SK-N-MC (cell line): ENCODE measurements around the gene VAMP7.

Experiments
- DNase-seq: peaks from one replicate; pipeline ENCODE4 v3.0.0-alpha.2; 2011; ENCODE audit warnings: low read depth, low spot score
- H3K27ac ChIP-seq: fragments of 200-600 bp; sonication (generic); 2 replicates; pipeline ENCODE4 v1.5.1; 2016; ENCODE audit warnings: mixed run types
- H3K36me3 ChIP-seq: fragments of 200-600 bp; sonication (generic); 2 replicates; pipeline ENCODE4 v1.6.1; 2017; ENCODE audit warnings: antibody characterized with exemption, low read length, mixed read lengths; ENCODE audit not compliant: insufficient read depth
- H3K4me3 ChIP-seq: fragments of 200-600 bp; sonication (generic); 2 replicates; pipeline ENCODE4 v1.5.1; 2016
- H3K9ac ChIP-seq: fragments of 200-600 bp; sonication (generic); 2 replicates; pipeline ENCODE4 v1.8.0; 2017; ENCODE audit warnings: mixed run types, mixed read lengths; ENCODE audit not compliant: insufficient read length
- H3K9me3 ChIP-seq: fragments of 200-600 bp; sonication (generic); 2 replicates; pipeline ENCODE4 v1.6.1; 2017; ENCODE audit warnings: low read depth, mild to moderate bottlenecking, antibody characterized with exemption, low read length, moderate library complexity, mixed read lengths
- EZH2 ChIP-seq: fragments of 200-600 bp; sonication (generic); IDR thresholded peaks from one replicate; pipeline ENCODE4 v1.6.1; 2017; ENCODE audit warnings: antibody characterized with exemption
- FOXP2 ChIP-seq: optimal IDR thresholded peaks from 2 replicates; pipeline ENCODE3; 2011; ENCODE audit warnings: mild to moderate bottlenecking, moderate library complexity; ENCODE audit not compliant: insufficient read depth; ENCODE audit errors: extremely low read length, control extremely low read depth
- POLR2AphosphoS5 ChIP-seq: IDR thresholded peaks from 2 replicates; pipeline ENCODE4 v1.6.1; 2012; ENCODE audit warnings: mild to moderate bottlenecking, low read depth, low read length, borderline replicate concordance

The VAMP7 gene

GRCh38 chrX:155873188-155873587 is 8.0 kb upstream of the VAMP7 start:
- DNase-seq: no peak
- TF ChIP-seq POLR2AphosphoS5 (no peak), FOXP2 (no peak), EZH2 (no peak)
- Histone ChIP-seq H3K9me3 (no peaks in the 10 kb centered on the region), H3K4me3 (no peak overlapping the region), H3K36me3 (no peaks in the 10 kb centered on the region), H3K27ac (no peak overlapping the region), H3K9ac (no peak overlapping the region)

DNA sequence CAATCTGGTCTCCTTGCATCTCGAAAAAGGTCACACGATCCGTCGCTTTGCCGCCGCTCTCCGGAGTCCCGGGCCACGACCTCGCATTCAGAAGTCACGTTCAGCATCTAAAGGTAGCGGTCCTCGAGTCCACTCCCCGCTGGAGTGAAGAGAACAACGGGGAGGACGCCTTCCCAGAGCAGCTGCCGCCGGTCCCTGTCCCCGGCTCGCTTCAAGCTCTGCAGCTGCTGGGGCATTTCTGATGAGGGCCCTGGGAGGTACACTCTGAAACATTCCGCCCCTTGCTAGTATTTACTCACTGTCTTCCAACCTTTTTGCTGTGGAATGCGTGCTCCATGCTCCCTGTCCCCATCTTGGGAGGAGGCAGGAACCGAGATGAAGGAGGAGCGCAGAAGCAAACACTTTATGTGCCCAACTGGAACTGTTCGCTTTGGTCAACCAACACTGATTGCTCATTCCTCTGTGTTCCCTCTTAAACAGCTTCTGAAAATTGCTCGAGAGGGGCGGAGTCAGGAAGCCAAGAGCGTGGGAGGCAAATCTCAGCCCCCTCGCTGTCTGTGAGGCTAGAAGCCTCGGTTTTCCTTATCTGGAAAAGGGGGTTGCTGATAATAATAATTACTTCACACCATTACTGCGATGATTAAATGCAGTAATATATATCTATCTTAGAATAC is 6.4 kb upstream of the VAMP7 start:
- H3K36me3 ChIP-seq: no peaks in the 10 kb centered on the region
- H3K9me3 ChIP-seq: no peaks in the 10 kb centered on the region
- no peak overlapping the region for H3K9ac ChIP-seq
- no peak for TF ChIP-seq FOXP2
- no peak overlapping the region for H3K4me3 ChIP-seq
- no peak for DNase-seq
- H3K27ac ChIP-seq: no peak overlapping the region

- H3K4me3 ChIP-seq: no peak overlapping the region
- TF ChIP-seq FOXP2: no peak
- TF ChIP-seq POLR2AphosphoS5: no peak
- TF ChIP-seq EZH2: no peak
- DNase-seq: no peak
- peak overlapping the region; percentile 12 for H3K9ac ChIP-seq
- no peak overlapping the region for H3K27ac ChIP-seq
- no peaks in the 10 kb centered on the region for H3K9me3 ChIP-seq
- H3K36me3 ChIP-seq: no peaks in the 10 kb centered on the region
Observed at GRCh38 chrX:155876704-155877103, 4.4 kb upstream of the VAMP7 start.

DNA sequence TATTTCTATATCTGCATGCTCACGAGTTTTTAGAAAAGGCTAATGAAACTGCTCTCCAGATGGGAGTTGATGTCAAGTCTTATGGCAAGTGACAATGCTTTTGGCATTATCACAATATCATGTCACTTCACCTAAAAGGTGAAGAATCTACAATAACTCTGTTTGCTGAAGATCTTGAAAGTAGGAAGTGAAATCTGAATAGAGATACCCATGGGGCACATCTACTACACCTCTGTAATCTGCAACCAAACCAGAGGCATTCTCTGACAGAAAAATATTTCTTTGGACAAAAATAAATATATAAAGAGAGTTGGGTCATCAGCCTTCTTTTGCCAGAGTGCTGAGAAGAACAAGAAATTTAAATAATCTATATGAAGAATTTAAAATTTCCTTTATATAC is 3.9 kb upstream of the VAMP7 start:
- no peak overlapping the region for H3K27ac ChIP-seq
- no peak overlapping the region for H3K4me3 ChIP-seq
- DNase-seq: no peak
- TF ChIP-seq POLR2AphosphoS5 (no peak), EZH2 (no peak), FOXP2 (no peak)
- no peak overlapping the region for H3K9ac ChIP-seq
- no peaks in the 10 kb centered on the region for H3K9me3 ChIP-seq
- no peaks in the 10 kb centered on the region for H3K36me3 ChIP-seq

DNA sequence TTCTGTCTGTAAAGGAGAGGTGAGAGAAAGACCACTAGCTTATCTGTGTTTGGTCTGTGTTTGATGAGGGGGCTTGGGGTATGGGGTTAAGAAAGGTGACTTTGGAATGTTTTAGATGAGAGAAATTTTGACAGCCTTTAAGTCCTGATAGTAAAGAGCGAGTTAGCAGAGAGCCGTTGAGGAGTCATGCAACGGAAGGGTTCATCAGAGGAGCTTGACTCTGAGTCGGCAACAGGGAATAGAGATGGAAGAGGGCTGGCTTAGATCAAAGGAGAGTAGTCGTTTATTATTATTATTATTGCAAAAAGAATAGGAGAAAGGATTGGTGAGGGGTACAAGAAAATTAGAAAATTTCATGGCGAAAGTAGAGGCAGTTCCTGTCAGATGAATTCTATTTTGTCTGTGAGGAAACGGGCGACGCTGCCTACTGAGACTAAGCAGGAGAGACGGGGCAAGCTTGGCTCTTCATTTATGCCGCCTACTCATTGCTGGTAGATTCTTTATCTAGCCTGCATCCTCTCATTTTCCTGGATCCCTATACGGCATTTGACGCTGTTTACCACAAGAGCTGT is 473 bp upstream of the VAMP7 start:
- no peak for TF ChIP-seq FOXP2
- Histone ChIP-seq H3K36me3 (no peaks in the 10 kb centered on the region), H3K9me3 (no peaks in the 10 kb centered on the region), H3K27ac (no peak overlapping the region), H3K4me3 (peak overlapping the region; percentile 77), H3K9ac (peak overlapping the region; percentile 22)
- DNase-seq: no peak

- TF ChIP-seq POLR2AphosphoS5 (no peak), EZH2 (no peak), FOXP2 (no peak)
- Histone ChIP-seq H3K4me3 (no peak overlapping the region), H3K36me3 (peaks cover 8% of the 10 kb centered on the region; the same call in 1 of the 2 replicates), H3K9ac (no peak overlapping the region), H3K9me3 (no peaks in the 10 kb centered on the region), H3K27ac (no peak overlapping the region)
- DNase-seq: no peak
Observed at GRCh38 chrX:155886409-155886808, 5.3 kb downstream of the VAMP7 start.

GRCh38 chrX:155888139-155888538 is 7.0 kb downstream of the VAMP7 start:
- no peak for DNase-seq
- Histone ChIP-seq H3K9me3 (no peaks in the 10 kb centered on the region), H3K36me3 (peaks cover 8% of the 10 kb centered on the region; the same call in 1 of the 2 replicates), H3K27ac (no peak overlapping the region), H3K9ac (no peak overlapping the region), H3K4me3 (no peak overlapping the region)
- no peak for TF ChIP-seq POLR2AphosphoS5
- no peak for TF ChIP-seq EZH2
- no peak for TF ChIP-seq FOXP2

DNA sequence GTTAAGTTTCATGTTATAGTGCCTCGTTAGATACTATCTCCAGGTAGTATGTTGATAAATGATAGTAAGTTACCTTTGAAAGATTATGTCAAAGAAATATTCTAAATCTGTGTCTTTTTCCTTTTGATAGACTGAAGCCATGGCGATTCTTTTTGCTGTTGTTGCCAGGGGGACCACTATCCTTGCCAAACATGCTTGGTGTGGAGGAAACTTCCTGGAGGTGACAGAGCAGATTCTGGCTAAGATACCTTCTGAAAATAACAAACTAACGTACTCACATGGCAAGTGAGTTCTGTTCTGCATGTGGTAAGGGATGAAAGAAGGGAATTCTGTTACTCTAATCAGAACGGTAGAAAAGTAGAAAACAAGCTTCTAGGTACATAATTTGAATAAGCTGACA is 8.2 kb downstream of the VAMP7 start:
- no peak overlapping the region for H3K9ac ChIP-seq
- no peak overlapping the region for H3K27ac ChIP-seq
- H3K4me3 ChIP-seq: no peak overlapping the region
- no peaks in the 10 kb centered on the region for H3K9me3 ChIP-seq
- no peak for DNase-seq
- TF ChIP-seq POLR2AphosphoS5: no peak
- TF ChIP-seq FOXP2: no peak
- TF ChIP-seq EZH2: no peak
- H3K36me3 ChIP-seq: peaks cover 14% of the 10 kb centered on the region; the same call in 1 of the 2 replicates

DNA sequence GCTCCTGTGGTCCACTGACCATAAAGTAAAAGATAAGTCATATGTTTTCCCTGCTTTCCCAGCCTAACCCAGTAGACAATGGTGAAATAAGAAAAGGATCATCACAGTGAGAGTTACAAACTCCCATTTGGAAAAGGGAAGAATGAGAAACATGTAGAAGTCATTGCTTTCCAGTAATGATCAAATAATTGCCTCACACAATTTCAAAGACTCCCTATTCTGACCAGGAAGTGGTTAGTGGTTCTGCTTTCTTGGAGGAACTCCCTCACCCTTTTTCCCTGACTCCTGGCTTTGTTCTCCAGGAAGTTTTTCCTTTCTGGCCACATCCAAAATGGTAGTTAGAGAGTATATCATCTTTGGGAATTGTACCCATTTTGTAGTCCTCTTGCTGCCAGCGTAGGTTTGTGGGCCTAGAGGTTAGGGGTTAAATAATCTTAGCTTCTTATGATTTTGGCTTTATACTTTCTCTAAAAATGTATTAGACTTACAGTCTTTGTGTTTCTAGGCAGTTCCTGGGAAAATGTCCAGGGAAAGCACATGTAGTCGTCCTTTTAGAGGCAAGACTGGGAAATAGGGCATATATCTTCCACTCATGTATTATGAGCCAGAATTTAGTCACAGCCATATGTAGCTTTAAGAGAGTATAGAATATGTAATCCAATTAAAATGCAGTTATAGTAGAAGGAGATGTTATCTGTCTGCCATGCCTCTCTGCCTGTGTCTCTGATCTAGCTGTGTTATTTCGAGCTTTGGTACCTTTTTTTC is 10.5 kb downstream of the VAMP7 start:
- no peak for TF ChIP-seq POLR2AphosphoS5
- no peak for TF ChIP-seq FOXP2
- TF ChIP-seq EZH2: no peak
- Histone ChIP-seq H3K36me3 (peaks cover 14% of the 10 kb centered on the region; the same call in 1 of the 2 replicates), H3K27ac (no peak overlapping the region), H3K4me3 (no peak overlapping the region), H3K9me3 (no peaks in the 10 kb centered on the region), H3K9ac (no peak overlapping the region)
- DNase-seq: no peak
